ENCODE measurements around the gene PRDM16. TPM values are rescaled to one million over a fixed set of nuclear protein-coding genes. Genes with fewer than 3 reads are reported as not detected.
A peak's percentile ranks its signal among the peaks of the same experiment; 100 is the strongest.

Gene PRDM16
- total RNA-seq, 1 donor from 2014 or later = 0.43 TPM

DNA sequence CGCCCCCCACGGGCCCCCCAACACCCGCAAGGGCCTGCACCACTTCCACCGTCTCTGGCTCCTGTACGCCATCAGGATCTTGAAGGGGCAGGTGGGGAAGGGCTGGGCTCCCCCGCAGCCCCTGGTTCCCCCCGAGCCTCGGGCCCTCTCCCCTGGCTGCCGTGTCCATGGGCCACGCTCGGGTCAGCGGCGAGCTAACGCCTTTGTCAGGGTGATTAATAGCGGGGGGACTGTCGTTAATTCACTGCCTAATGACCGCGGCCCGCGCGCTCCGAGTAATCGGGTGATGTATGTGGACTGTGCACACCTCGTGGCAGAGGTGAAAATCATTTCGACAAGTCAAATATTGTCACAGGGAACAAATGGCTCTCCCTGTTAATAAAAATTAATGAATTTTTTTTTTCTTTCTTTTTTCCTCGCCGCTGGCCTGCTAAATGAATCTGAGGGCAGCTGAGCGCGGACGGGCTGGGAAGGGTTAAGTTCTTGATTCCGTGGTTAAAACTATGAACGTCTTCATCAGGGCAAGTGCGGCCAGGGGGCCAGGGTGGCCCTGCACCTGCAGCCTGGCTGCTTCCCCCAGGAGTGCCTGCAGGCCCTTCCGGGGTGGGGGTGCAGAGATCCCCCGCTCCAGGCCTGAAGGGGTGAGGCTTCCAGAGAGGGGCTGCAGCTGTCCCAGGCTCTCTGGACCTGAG is 100.8 kb downstream of the PRDM16 start:
- no peak overlapping the region for H3K4me3 Mint-ChIP-seq (ENCODE audit: unreplicated experiment)
- Histone ChIP-seq H3K4me2 (ENCODE audit: low read length) (peak overlapping the region; percentile 82), H3K4me3 (ENCODE audit: insufficient read depth, low read depth, low read length) (no peak overlapping the region), H4K20me1 (ENCODE audit: insufficient read depth, low read length) (peaks cover 32% of the 10 kb centered on the region), H3K27me3 (ENCODE audit: insufficient read depth, low read length) (no peaks in the 10 kb centered on the region), H3K79me2 (ENCODE audit: insufficient read depth, low read length) (peaks cover 6% of the 10 kb centered on the region), H3K4me1 (ENCODE audit: insufficient read depth, low read length) (peaks cover 30% of the 10 kb centered on the region), H3K9me3 (ENCODE audit: insufficient read depth, low read depth, low read length) (no peaks in the 10 kb centered on the region), H3K36me3 (ENCODE audit: insufficient read depth, low read length) (no peaks in the 10 kb centered on the region), H3K27ac (ENCODE audit: low read depth, low read length) (no peak overlapping the region), H3K9ac (ENCODE audit: low read length) (no peak overlapping the region), H2AFZ (ENCODE audit: low read depth, low read length) (no peak overlapping the region)
- H3K9me3 Mint-ChIP-seq (ENCODE audit: unreplicated experiment) = no peaks in the 10 kb centered on the region
- H3K36me3 Mint-ChIP-seq (ENCODE audit: low read depth, unreplicated experiment) = no peaks in the 10 kb centered on the region
- no peak for DNase-seq (ENCODE audit: low read depth)
- TF ChIP-seq CTCF (IDR thresholded peaks at IDR 0.05; ENCODE audit: insufficient read depth, low read depth, low read length) (no peak), EZH2 (IDR thresholded peaks at IDR 0.05; ENCODE audit: insufficient read depth, low read length) (no peak)
- peaks cover 35% of the 10 kb centered on the region for H3K27me3 Mint-ChIP-seq (ENCODE audit: low read depth, unreplicated experiment)
- no peak overlapping the region for H3K27ac Mint-ChIP-seq (ENCODE audit: unreplicated experiment)
- FAIRE-seq = no peak
- H3K4me1 Mint-ChIP-seq (ENCODE audit: low read depth, unreplicated experiment) = no peaks in the 10 kb centered on the region

GRCh38 chr1:3170561-3171453 is 101.8 kb downstream of the PRDM16 start:
- H3K4me3 Mint-ChIP-seq (ENCODE audit: unreplicated experiment) = no peak overlapping the region
- FAIRE-seq = no peak

More at GRCh38 chr1:3170561-3171453, 101.8 kb downstream of the PRDM16 start:
- Histone ChIP-seq H3K27ac (ENCODE audit: low read depth, low read length) (no peak overlapping the region), H3K9ac (ENCODE audit: low read length) (peak overlapping the region; percentile 66), H3K27me3 (ENCODE audit: insufficient read depth, low read length) (no peaks in the 10 kb centered on the region), H3K4me2 (ENCODE audit: low read length) (peak overlapping the region; percentile 82), H3K9me3 (ENCODE audit: insufficient read depth, low read depth, low read length) (no peaks in the 10 kb centered on the region), H4K20me1 (ENCODE audit: insufficient read depth, low read length) (peaks cover 37% of the 10 kb centered on the region), H3K4me3 (ENCODE audit: insufficient read depth, low read depth, low read length) (peak overlapping the region; percentile 8), H3K36me3 (ENCODE audit: insufficient read depth, low read length) (no peaks in the 10 kb centered on the region), H2AFZ (ENCODE audit: low read depth, low read length) (peak overlapping the region; percentile 50), H3K4me1 (ENCODE audit: insufficient read depth, low read length) (peaks cover 32% of the 10 kb centered on the region), H3K79me2 (ENCODE audit: insufficient read depth, low read length) (peaks cover 6% of the 10 kb centered on the region)
- no peak for TF ChIP-seq EZH2 (IDR thresholded peaks at IDR 0.05; ENCODE audit: insufficient read depth, low read length)
- TF ChIP-seq CTCF (IDR thresholded peaks at IDR 0.05; ENCODE audit: insufficient read depth, low read depth, low read length) = no peak
- Mint-ChIP-seq H3K36me3 (ENCODE audit: low read depth, unreplicated experiment) (no peaks in the 10 kb centered on the region), H3K4me1 (ENCODE audit: low read depth, unreplicated experiment) (no peaks in the 10 kb centered on the region), H3K9me3 (ENCODE audit: unreplicated experiment) (no peaks in the 10 kb centered on the region), H3K27me3 (ENCODE audit: low read depth, unreplicated experiment) (peaks cover 39% of the 10 kb centered on the region), H3K27ac (ENCODE audit: unreplicated experiment) (no peak overlapping the region)
- DNase-seq (ENCODE audit: low read depth) = peak; percentile 39

Measured in astrocyte (in vitro differentiated cells and primary cell).